ENCODE measurements around the gene IFNLR1.

The IFNLR1 gene

DNA sequence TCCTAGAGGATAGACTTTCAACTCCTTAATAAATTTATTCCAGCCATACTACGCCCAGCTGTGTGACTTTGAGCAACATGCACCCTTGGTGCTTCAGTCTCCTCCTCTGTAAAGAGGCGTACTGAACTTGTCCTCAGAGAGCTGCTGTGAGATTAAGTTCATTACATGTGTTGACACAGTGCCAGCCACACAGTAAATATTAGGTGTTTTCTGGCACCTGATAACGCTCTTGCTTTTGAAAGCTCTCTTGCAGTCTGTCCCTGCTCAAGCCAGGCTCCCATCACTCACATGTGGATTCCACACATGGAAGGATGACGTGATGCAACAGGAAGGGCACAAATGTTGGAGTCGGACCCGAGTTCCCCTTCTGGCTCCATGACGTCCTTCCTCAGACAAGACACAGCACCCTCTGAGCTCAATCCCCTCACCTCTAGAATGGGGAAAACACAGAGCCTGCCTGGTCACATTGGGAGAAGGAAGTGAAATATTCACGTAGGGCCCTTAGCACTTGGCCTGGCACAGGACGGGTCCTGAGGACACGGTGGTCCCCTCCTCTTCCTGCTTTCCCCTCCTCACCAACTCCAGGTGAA lies 7.7 kb downstream of the IFNLR1 start:
- Histone ChIP-seq H3K4me3 (no peak overlapping the region), H3K27ac (no peak overlapping the region)
- no peak for DNase-seq (ENCODE audit: low spot score)
- TF ChIP-seq, protein P1, sequence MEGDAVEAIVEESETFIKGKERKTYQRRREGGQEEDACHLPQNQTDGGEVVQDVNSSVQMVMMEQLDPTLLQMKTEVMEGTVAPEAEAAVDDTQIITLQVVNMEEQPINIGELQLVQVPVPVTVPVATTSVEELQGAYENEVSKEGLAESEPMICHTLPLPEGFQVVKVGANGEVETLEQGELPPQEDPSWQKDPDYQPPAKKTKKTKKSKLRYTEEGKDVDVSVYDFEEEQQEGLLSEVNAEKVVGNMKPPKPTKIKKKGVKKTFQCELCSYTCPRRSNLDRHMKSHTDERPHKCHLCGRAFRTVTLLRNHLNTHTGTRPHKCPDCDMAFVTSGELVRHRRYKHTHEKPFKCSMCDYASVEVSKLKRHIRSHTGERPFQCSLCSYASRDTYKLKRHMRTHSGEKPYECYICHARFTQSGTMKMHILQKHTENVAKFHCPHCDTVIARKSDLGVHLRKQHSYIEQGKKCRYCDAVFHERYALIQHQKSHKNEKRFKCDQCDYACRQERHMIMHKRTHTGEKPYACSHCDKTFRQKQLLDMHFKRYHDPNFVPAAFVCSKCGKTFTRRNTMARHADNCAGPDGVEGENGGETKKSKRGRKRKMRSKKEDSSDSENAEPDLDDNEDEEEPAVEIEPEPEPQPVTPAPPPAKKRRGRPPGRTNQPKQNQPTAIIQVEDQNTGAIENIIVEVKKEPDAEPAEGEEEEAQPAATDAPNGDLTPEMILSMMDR (IDR thresholded peaks at IDR 0.05) = no peak

DNA sequence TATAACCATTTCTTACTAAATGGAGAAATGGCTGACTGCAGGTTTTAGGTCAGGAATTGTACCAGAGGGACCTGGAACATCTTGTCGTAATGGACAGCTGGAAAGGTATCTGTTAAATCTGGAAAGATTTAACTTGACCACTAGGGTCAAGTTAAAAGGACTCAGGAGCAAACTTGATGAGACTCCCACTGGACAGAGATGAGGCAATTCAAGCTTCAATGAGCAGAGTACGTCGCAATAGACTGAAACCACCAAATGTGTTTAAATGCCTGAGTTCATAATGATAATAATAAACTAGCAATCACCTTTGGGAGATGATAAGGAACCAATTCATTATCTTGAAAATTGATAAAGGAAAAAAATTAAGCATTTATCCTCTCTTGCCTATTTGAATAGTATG lies 8.7 kb downstream of the IFNLR1 start:
- Histone ChIP-seq H3K27ac (no peak overlapping the region), H3K4me3 (no peak overlapping the region)
- no peak for DNase-seq (ENCODE audit: low spot score)
- TF ChIP-seq, protein P1 (IDR thresholded peaks at IDR 0.05) = no peak

GRCh38 chr1:24177161-24177560 lies 9.9 kb downstream of the IFNLR1 start:
- DNase-seq (ENCODE audit: low spot score) = no peak
- TF ChIP-seq, protein P1 (IDR thresholded peaks at IDR 0.05) = no peak
- Histone ChIP-seq H3K27ac (no peak overlapping the region), H3K4me3 (no peak overlapping the region)

GRCh38 chr1:24175033-24175755 lies 11.9 kb downstream of the IFNLR1 start:
- no peak overlapping the region for H3K4me3 ChIP-seq
- H3K27ac ChIP-seq = no peak overlapping the region
- TF ChIP-seq, protein P1 (IDR thresholded peaks at IDR 0.05) = no peak
- no peak for DNase-seq (ENCODE audit: low spot score)

DNA sequence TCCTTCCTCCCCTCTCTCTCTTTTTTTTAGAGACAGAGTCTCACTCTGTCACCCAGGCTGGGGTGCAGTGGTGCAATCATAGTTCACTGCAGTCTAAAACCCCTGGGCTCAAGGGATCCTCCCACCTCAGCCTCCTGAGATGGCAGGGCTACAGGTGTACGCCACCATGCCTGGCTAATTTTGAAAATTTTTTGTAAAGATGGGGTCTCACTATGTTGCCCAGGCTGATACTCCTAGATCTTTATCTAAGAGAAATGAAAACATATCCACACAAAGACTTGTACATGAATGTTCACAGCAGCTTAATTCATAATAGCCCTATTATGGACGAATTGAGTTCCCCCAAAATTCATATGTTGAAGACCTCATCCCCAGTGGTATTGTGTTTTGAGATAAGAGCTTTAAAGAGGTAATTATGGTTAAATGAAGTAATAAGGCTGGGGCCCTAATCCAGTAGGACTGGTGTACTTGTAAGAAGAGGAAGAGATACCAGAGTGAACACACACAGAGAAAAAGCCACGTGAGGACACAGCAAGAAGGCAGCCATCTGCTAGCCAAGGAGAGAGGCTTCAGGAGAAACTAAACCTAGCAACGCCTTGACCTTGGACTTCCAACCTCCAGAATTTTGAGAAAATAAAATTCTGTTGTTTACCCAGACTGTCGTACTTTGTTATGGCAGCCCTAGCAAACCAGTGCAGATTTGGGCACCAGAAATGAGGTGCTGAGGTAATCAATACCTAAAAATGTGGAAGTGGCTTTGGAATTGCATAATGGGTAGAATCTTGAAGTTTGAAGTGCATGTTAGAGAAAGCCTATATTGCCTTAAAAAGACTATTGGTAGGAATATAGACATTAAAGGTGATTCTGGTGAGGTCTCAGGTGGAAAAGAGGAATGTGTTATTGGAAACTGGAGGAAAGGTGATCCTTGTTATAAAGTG lies 13.2 kb downstream of the IFNLR1 start:
- no peak for DNase-seq (ENCODE audit: low spot score)
- TF ChIP-seq, protein P1 (IDR thresholded peaks at IDR 0.05) = no peak

GRCh38 chr1:24172598-24172997 lies 14.5 kb downstream of the IFNLR1 start:
- DNase-seq (ENCODE audit: low spot score) = no peak
- TF ChIP-seq, protein P1 (IDR thresholded peaks at IDR 0.05) = no peak
- Histone ChIP-seq H3K27ac (no peak overlapping the region), H3K4me3 (no peak overlapping the region)

More for the DNA sequence above, 13.2 kb downstream of the IFNLR1 start:
- no peak overlapping the region for H3K27ac ChIP-seq
- H3K4me3 ChIP-seq = no peak overlapping the region

Measured in coronary artery (tissue), 2 donors.